GM18951 (cell line): ENCODE results near the gene ABCD1.
"Not testable (repeated sequence)": the region's sequence is repeated elsewhere in the genome, so short reads cannot be mapped to it uniquely, and the experiment has no call there.

Experiments used
- POLR2A ChIP-seq: IDR thresholded peaks from 4 replicates; pipeline ENCODE4 v1.6.1; 2011; ENCODE audit warnings: mild to moderate bottlenecking; ENCODE audit not compliant: insufficient read length, insufficient read depth; ENCODE audit errors: extremely low read depth
- in situ Hi-C: fragments of 300-500 bp; cut with MboI; formaldehyde crosslinking; loops from one replicate; pipeline ENCODE4 v1.12.0; 2022; ENCODE audit warnings: low sequenced_read_pairs, mixed read lengths, inconsistent platforms; ENCODE audit not compliant: unreplicated experiment

ABCD1 gene

DNA sequence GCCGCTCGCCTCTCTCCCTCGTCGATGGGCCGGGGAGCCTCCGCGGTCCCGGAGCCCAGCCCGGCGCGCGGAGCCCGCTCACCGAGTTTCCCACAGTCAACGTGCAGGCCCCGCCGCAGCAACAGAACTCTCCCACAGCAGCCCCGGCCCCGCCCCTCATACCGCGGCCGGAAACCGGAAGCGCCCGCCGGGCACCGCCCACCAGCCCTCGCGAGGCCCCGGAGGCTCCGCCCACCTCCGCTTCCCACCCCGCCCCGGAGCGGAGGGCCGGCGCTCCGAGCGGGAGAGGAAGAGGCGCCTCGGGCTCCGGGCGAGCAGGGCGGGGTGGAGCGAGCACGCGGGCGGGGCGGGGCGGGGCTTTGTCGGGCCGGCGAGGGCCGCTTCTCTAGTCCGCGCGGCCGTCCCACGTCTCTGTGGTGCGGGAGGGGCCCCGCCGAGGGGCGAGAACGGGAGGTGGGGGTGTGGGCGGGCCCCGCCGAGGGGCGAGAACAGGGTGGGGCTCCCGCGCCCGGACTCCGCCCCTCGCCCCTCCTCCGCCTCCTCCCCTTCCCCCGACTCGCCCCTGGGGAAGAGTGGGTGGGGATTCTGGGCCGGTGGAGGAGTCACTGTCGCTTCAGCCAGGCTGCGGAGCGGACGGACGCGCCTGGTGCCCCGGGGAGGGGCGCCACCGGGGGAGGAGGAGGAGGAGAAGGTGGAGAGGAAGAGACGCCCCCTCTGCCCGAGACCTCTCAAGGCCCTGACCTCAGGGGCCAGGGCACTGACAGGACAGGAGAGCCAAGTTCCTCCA, at the start of gene ABCD1, which contains the start of gene BCAP31:
TSS of gene ABCD1 (plus strand) at position 605 of the 787 bp plus-strand sequence. CDS start 411 bp downstream, outside the sequence.
TSS of gene BCAP31 (minus strand) at position 136 of the 787 bp plus-strand sequence. CDS start 1,143 bp downstream, outside the sequence.
- in situ Hi-C loops: no loop called here
- peak; percentile 76 for TF ChIP-seq POLR2A

DNA sequence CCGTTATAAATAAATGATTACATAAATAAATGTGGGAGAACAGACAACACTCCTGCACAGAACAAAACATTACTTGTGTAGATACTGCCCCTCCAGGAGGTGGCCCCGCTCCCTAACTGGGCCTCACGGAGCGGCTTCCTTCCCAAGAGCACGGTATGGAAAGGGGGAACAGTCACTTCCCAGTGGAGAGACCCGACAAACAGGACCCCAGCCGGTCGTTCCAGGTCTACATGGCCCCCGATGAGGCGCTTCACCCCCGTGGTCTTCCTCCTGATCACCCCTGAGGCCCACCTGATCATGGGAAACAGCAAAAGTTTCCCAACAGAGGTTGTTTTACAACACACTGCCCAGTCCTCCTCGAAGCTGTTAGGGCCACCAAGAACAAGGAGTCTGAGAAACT, 43.5 kb upstream of the ABCD1 start:
- in situ Hi-C loops: no loop called here
- no peak for TF ChIP-seq POLR2A

DNA sequence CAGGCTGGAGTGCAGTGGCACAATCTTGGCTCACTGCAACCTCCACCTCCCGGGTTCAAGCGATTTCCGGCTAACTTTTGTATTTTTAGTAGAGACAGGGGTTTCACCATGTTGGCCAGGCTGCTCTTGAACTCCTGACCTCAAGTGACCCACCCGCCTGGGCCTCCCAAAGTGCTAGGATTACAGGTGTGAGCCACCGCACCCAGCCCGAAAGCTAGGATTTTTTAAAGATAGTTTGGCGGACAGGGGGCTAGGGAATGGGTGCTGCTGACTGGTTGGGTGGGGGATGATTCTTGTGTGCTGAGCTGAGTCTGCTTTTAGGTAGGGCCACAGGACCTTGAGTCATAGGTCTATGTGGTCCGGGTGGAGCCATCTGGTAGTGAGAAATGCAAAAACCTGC, 41.2 kb upstream of the ABCD1 start:
- in situ Hi-C loops: not testable (repeated sequence)

DNA sequence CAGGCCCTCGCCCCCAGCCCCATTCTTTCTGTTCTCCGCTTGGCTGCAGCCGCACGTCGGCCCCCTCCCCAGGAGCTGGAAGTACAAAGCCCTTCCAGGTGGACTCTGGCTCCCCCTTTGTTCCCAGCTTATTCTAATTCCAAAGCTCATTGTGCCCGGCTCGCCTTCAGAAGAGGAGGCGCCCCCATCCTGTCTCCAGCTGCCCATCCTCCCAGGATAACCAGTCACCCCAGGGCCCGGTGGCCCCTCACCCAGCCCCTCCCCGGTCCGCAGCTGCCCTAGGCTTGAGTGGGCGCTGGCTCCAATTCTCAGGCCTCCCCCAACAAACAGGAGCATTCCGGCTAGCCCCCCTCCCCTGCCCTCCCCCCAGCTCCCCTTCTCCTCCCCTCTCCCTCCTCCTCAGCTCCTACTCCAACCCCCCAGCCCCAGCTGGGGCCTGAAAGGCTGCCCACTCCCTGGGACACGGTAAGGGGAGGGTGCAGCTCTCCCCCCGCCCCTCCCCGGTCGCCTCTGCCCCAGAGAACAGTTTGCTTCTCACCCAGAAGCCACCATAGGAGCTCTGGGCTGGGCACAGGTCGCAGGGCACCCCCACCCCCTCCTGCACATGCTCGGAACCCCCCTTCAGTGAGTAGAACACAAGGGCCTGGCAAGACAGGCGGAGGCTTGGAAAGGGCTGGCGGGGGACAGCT, 40.0 kb upstream of the ABCD1 start:
- in situ Hi-C loops: no loop called here
- TF ChIP-seq POLR2A: no peak

DNA sequence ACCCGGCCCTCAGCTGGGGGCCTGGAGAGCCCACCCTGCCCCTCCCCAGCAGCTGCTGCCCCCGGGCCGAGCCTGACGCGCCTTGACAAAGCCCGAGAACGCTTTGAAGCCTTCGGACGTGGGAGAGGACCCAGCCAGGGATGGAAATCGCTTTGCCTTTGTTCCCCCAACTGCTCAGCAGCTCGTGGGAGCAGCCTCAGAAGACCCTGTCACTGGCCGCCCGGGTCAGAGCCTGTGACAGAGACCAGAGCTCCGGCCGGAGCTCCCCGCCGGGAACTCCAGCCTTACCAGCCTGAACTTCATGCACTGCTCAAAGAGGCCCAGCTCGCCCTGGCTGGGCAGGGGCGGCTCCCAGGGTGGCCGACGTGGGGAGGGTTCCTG, 39.5 kb upstream of the ABCD1 start:
- no peak for TF ChIP-seq POLR2A
- in situ Hi-C loops: no loop called here

DNA sequence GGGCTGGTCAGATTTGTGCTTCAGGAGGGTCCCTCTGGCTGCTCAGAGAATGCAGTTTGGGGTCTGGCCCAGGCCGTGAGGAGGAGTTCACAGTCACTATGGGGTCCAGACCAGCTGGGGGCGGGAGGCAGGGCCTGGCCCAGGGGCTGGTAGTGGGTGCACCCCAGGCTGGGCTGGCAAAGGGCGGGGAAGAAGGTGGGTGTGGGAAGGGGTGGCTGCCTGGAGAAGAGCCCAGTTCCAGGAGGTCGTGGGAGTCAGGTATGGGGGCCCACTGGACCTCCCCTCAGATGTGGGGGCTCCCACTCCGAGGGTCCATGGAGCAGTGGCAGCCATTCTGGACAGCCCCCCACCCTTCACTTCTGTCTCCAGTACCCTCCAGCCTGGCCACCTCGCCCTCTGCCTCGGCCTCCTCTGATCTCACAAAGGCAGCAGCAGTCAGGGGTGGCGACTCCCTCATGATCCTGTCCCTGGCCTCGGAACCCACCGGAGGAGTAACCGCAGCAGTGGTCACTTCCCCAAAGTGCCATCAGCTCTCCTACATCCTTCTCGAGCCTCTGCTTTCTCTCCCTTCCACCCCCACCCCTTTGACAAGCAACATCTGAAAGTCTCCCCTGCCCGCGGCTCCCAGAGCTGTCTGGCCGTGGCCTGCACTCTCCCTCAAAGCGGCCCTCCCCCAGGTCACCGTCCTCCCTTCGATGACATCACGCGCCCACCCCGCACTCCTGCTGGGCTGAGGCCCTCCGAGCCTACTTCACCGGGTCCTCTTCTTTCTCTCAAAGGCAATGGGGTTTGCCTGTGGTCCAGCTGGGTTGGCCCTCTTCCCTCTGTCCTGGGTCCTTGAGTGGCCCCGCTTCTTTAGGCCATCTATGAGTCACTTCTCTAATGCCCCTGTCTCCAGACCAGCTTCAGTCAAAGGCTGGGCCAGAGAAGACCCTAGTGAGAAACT, 38.6 kb upstream of the ABCD1 start:
- no peak for TF ChIP-seq POLR2A
- in situ Hi-C loops: no loop called here

DNA sequence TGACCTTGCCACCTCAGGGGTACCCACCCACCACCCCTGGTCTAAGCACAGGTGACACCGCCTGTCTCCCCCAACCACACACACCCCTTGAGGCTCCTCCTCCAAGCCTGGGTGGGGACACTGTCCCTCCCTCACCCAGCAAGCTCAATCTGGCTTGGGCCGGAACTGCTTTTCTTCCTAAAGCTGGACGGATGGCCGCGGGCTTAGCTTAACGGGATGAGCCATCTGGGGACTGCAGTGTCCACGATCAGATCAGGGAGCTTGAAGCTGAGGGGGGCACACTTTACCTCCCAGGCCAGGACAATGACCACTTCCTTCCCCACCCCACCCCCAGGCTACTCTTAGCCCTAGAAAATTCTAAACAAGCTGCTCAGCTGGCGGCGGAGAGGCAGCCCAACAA, 37.9 kb upstream of the ABCD1 start:
- no peak for TF ChIP-seq POLR2A
- in situ Hi-C loops: no loop called here

DNA sequence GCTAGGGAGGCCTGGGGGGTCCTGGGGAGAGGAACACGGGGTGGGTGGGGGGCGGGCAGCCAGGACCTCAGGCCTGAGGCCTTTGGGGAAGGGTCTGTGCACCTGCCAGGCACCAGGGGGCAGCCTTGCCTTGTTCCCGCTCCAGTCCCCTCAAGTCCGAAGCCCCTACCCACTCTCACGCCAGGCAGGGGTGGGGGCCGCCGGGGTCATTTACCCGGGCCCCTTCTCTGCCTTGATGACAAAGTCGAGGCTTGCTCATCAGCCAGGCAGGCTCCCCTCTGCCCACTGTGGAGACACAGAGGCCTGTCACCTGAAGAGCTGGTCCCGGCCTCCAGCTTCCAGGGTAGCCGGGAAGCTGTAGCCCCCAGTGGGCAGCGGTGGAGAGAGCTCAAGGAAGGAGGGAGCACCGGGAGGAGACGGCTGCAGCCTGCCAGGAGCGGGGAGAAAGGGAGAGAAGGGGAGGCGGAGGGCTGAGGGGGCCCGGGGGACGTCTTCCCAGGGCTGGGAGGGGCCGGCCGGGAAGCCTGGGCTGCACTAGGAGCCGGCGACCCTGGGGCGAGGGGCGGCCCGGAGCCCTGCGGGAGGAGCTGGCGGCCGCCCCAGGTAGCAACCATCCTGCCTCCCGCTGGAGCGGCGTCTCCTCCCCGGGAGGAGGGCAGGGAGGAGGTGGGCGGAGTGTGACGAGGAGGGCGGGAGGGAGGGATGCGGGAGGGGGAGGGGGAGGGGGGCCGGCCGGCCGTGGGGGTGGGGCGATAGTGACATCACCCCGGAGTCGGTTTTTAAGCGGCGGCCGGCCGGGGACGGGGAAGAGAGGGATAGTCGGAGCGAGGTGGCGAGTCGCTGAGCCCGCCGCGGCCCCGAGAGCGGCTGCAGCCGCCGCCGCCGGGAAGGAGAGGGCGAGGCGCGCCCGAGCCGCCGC, 37.3 kb upstream of the ABCD1 start, which contains the start of gene SLC6A8:
TSS of gene SLC6A8 (plus strand) at position 806 of the 919 bp plus-strand sequence. CDS start 649 bp downstream, outside the sequence.
- in situ Hi-C loops: no loop called here
- no peak for TF ChIP-seq POLR2A

DNA sequence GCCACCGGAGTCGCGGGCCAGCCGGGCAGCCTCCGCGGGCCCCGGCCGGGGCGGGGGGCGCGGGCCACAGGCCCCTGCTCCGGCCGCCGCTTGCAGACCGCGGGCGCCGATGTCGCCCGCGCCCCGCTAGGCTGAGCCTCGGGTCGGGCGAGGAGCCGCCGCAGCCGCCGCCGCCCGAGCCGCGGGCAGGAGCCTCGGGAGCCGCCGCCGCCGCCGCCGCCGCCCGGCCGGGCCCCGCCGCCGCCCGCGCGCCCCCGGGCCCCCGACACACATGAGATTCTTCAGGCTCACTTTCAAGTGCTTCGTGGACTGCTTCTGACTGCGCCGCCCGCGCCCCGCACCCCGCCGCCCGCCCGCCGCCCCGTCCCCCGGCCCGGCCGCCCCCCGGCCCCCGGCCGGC, 36.6 kb upstream of the ABCD1 start:
- in situ Hi-C loops: no loop called here
- TF ChIP-seq POLR2A: no peak

DNA sequence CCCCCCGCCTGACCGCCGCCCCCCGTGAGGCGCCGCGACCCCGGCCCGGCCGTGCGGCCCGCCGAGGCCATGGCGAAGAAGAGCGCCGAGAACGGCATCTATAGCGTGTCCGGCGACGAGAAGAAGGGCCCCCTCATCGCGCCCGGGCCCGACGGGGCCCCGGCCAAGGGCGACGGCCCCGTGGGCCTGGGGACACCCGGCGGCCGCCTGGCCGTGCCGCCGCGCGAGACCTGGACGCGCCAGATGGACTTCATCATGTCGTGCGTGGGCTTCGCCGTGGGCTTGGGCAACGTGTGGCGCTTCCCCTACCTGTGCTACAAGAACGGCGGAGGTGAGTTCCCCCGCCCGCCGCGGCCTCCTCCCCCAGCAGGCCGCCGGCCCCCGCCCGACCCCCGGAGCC, 36.1 kb upstream of the ABCD1 start:
- in situ Hi-C loops: no loop called here
- no peak for TF ChIP-seq POLR2A

DNA sequence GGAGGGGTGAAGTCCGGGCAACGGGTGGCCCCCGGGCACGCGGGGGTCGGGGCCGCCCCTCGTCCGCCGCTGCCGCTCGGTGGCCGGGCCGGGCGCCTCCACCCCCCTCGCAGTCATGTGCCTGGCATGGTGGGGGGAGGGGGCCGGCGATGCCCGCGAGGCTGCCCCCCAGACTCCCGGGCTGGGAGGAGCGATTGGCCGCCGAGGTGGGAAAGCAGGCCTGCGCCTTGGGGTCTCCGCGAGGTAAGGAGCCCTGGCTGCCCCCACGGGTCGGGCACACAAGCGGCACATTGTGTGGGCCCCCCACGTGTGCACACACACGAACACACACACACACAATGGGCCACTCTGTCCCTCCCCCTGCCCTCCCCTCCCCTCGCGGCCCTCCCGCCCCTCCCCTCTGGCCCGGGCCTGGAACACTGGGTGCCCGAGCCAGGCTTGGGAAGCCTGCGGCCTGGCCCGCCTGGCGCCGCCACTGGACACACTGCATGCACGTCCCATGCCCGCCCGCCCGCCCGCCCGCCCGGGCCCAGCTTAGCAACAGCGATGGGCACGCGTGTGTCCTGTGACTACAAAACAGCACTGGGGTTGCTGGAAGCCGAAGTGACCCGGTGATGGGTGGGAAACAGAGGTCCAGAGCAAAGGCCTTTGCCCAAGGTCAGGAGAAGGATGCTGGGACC, 35.6 kb upstream of the ABCD1 start:
- no peak for TF ChIP-seq POLR2A
- in situ Hi-C loops: no loop called here
